ENCODE measurements around the gene ATG7.
"Not testable (repeated sequence)": the region's sequence is repeated elsewhere in the genome, so short reads cannot be mapped to it uniquely, and the experiment has no call there.

DNA sequence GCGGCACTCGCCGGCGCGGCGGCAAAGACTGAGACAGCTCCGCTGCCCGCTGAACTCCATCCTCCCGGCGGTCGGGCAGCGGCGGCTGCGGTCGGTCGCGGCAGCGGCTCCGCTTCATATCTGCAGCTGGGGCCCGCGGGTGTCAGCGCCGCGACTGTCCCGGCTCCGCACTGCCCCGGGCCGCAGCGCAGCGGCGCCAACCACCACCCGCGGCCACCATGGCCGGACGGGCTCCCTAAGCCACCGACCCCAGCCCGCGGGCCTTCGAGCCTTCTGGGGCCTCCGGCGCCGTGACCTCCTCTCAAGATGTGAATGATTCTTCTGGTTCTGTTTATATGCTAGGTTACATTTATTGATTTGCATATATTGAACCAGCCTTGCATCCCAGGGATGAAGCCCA, 216.2 kb downstream of the ATG7 start:
- TF ChIP-seq, protein P1, sequence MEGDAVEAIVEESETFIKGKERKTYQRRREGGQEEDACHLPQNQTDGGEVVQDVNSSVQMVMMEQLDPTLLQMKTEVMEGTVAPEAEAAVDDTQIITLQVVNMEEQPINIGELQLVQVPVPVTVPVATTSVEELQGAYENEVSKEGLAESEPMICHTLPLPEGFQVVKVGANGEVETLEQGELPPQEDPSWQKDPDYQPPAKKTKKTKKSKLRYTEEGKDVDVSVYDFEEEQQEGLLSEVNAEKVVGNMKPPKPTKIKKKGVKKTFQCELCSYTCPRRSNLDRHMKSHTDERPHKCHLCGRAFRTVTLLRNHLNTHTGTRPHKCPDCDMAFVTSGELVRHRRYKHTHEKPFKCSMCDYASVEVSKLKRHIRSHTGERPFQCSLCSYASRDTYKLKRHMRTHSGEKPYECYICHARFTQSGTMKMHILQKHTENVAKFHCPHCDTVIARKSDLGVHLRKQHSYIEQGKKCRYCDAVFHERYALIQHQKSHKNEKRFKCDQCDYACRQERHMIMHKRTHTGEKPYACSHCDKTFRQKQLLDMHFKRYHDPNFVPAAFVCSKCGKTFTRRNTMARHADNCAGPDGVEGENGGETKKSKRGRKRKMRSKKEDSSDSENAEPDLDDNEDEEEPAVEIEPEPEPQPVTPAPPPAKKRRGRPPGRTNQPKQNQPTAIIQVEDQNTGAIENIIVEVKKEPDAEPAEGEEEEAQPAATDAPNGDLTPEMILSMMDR (conservative IDR thresholded peaks at IDR 0.05), result not testable (repeated sequence)
- not testable (repeated sequence) for TF ChIP-seq EZH2 (IDR thresholded peaks at IDR 0.05; ENCODE audit: low read depth)

Measured in PC-9 (cell line).